ENCODE results near the gene BBC3.

BBC3 gene

GRCh38 chr19:47247308-47247990 is 16.4 kb upstream of the BBC3 start:
- peak; percentile 95 for TF ChIP-seq CTCF (IDR thresholded peaks at IDR 0.05; ENCODE audit: low read depth, low read length, missing control alignments)
- DNase-seq (ENCODE audit: extremely low read depth, low read depth) = no peak
- H3K4me3 ChIP-seq (replicated peaks; ENCODE audit: low read depth, low read length) = no peak overlapping the region

GRCh38 chr19:47243776-47244547 is 13.0 kb upstream of the BBC3 start:
- DNase-seq (ENCODE audit: extremely low read depth, low read depth) = peak; percentile 83
- peak; percentile 87 for TF ChIP-seq CTCF (IDR thresholded peaks at IDR 0.05; ENCODE audit: low read depth, low read length, missing control alignments)
- H3K4me3 ChIP-seq (replicated peaks; ENCODE audit: low read depth, low read length) = peak overlapping the region; percentile 45

GRCh38 chr19:47243364-47243775 is 12.4 kb upstream of the BBC3 start:
- DNase-seq (ENCODE audit: extremely low read depth, low read depth) = no peak
- peak overlapping the region; percentile 45 for H3K4me3 ChIP-seq (replicated peaks; ENCODE audit: low read depth, low read length)
- TF ChIP-seq CTCF (IDR thresholded peaks at IDR 0.05; ENCODE audit: low read depth, low read length, missing control alignments) = no peak

GRCh38 chr19:47241919-47242577 is 11.0 kb upstream of the BBC3 start:
- DNase-seq (ENCODE audit: extremely low read depth, low read depth) = no peak
- no peak overlapping the region for H3K4me3 ChIP-seq (replicated peaks; ENCODE audit: low read depth, low read length)
- TF ChIP-seq CTCF (IDR thresholded peaks at IDR 0.05; ENCODE audit: low read depth, low read length, missing control alignments) = no peak

GRCh38 chr19:47240996-47241918 is 10.3 kb upstream of the BBC3 start:
- no peak overlapping the region for H3K4me3 ChIP-seq (replicated peaks; ENCODE audit: low read depth, low read length)
- TF ChIP-seq CTCF (IDR thresholded peaks at IDR 0.05; ENCODE audit: low read depth, low read length, missing control alignments) = no peak
- DNase-seq (ENCODE audit: extremely low read depth, low read depth) = no peak

- H3K4me3 ChIP-seq (replicated peaks; ENCODE audit: low read depth, low read length) = no peak overlapping the region
- DNase-seq (ENCODE audit: extremely low read depth, low read depth) = no peak
- TF ChIP-seq CTCF (IDR thresholded peaks at IDR 0.05; ENCODE audit: low read depth, low read length, missing control alignments) = no peak
Observed at GRCh38 chr19:47240556-47240955, 9.6 kb upstream of the BBC3 start.

Data from HFF-Myc (cell line).